Measurements from ENCODE around the gene SKP2.
"Not testable (repeated sequence)": the region's sequence is repeated elsewhere in the genome, so short reads cannot be mapped to it uniquely, and the experiment has no call there.

The SKP2 gene

DNA sequence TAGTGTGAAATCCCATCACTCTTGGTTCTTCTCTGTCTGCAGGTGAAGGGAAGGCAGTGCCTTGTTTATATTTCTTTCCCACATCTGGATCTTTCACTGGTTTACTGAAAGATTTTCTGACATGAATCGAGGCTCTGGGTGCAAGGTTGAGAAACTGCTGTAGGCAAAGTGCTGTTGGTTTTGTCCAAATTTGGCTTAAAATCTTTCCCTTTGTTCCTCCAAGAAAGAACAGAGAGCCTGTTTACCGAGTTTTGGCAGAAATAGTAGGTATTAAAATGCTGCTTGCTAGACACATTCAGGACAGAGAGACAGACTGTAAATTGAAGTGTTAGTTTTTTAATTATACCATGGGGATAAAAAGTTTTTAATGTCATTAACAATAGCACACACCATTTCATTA, 21.5 kb downstream of the SKP2 start:
- no peak overlapping the region for H3K9ac ChIP-seq
- no peaks in the 10 kb centered on the region for H4K20me1 ChIP-seq
- H3K36me3 ChIP-seq: peaks cover 78% of the 10 kb centered on the region
- H3K4me1 ChIP-seq: peaks cover 16% of the 10 kb centered on the region
- H3K4me2 ChIP-seq: no peak overlapping the region
- no peak overlapping the region for H3K27ac ChIP-seq
- TF ChIP-seq Cebpa-rat (IDR thresholded peaks at IDR 0.05): no peak
- no peaks in the 10 kb centered on the region for H3K9me3 ChIP-seq
- no peaks in the 10 kb centered on the region for H3K27me3 ChIP-seq
- no peak overlapping the region for H3K4me3 ChIP-seq

DNA sequence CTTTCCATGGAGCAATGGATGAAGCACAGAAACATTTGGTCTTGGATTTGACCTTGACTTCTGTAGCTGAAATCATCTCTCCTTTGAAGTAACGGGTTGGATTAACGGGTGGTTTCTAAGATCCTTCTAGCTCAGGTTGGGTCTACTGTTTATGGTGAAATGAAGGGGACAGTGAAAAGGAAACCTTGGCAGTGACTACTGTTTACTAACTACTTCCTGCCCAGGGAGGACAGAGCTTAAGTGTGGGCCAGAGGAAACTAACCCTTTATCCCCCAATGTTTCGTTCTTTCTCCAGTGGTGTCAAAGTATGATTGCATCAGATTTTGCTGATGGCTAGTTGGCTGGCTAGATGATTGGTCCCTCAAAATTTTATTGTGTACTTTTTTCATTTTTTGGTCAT, 22.2 kb downstream of the SKP2 start:
- H3K36me3 ChIP-seq: peaks cover 72% of the 10 kb centered on the region
- no peaks in the 10 kb centered on the region for H4K20me1 ChIP-seq
- H3K9me3 ChIP-seq: no peaks in the 10 kb centered on the region
- no peak overlapping the region for H3K27ac ChIP-seq
- H3K4me2 ChIP-seq: no peak overlapping the region
- H3K4me1 ChIP-seq: peaks cover 23% of the 10 kb centered on the region
- no peak for TF ChIP-seq Cebpa-rat (IDR thresholded peaks at IDR 0.05)
- H3K4me3 ChIP-seq: no peak overlapping the region
- no peaks in the 10 kb centered on the region for H3K27me3 ChIP-seq
- no peak overlapping the region for H3K9ac ChIP-seq

DNA sequence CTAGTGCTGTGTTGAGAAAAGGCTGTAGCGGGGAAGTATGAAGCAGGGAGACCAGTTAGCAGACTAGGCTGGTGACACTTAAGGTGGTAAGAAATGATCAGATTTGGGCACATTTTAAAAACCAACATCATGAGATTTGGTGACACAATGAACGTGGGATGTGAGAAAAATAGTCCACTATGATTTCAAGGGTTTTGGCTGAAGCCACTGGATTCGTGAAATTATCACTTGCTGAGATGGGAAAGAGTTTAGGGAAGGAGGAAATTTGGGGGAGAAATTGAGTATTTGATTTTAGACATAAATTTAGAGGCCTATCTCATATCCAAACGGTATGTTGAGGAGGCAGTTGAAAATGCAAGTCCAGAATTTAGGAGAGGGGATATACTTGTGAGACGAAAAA, 23.1 kb downstream of the SKP2 start:
- TF ChIP-seq Cebpa-rat (IDR thresholded peaks at IDR 0.05): no peak
- Histone ChIP-seq H3K4me2 (no peak overlapping the region), H3K27me3 (no peaks in the 10 kb centered on the region), H3K9ac (no peak overlapping the region), H3K4me1 (peaks cover 25% of the 10 kb centered on the region), H3K9me3 (no peaks in the 10 kb centered on the region), H3K4me3 (no peak overlapping the region), H3K36me3 (peaks cover 72% of the 10 kb centered on the region), H3K27ac (no peak overlapping the region), H4K20me1 (no peaks in the 10 kb centered on the region)

DNA sequence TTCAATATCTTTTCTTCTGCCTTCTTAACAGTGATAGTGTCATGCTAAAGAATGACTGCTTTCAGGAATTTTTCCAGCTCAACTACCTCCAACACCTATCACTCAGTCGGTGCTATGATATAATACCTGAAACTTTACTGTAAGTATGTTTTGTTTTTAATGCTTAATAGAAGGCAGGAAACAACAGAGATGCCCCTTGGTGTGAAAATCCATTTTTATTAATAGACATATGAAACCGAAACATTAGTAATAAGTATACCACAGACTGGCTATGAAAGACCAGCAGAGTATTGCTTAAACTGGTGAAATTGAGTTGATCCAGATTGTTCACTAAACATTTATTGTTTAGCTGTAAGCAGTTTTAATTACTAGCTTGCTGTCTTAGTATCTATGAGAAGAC, 25.2 kb downstream of the SKP2 start:
- Histone ChIP-seq H3K4me1 (peaks cover 25% of the 10 kb centered on the region), H3K36me3 (peaks cover 72% of the 10 kb centered on the region), H3K9me3 (no peaks in the 10 kb centered on the region), H3K9ac (no peak overlapping the region), H3K27me3 (no peaks in the 10 kb centered on the region), H3K27ac (no peak overlapping the region), H3K4me2 (peak overlapping the region; percentile 65), H3K4me3 (no peak overlapping the region), H4K20me1 (no peaks in the 10 kb centered on the region)
- no peak for TF ChIP-seq Cebpa-rat (IDR thresholded peaks at IDR 0.05)

DNA sequence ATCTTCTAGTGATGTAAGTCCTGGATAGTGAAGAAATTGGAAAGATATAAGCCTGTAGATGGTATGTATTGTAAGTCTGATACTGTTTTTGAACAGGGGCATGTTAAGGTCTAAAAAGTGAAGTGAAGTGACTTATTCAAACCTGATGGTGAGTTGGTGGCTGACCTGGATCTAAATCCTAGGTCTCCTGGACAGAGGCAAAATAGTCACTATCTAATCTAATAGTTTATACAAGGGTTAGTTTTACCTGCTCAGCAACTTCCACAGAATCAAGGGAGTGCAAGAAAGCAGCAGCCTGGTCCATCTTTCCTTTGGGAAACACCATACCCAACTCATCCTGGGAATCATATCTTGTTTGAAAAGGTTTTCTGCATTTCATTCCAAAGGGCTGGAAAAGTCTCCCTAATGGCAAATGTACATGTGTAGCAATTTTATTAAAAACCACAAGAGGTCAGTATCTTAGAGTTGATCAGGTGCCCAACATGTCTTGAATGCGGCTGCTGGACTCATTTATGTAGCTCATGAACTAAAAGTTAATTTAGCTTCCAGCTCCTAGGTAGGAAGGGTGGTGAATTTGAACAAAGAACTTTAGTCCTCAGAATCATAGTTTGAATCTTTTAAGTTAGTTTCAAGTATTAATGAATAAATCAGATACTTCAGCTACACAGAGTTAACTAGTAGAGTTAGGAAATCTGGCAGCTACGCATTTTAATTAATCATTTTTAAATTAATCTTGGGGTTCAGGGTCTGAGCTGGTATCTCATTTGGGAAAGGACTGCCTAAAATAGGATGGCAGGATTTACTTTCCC, 26.0 kb downstream of the SKP2 start:
- Histone ChIP-seq H3K4me1 (peaks cover 25% of the 10 kb centered on the region), H4K20me1 (no peaks in the 10 kb centered on the region), H3K27me3 (no peaks in the 10 kb centered on the region), H3K4me3 (peak overlapping the region; percentile 14; the same call in 1 of the 2 replicates), H3K4me2 (peak overlapping the region; percentile 65), H3K9me3 (no peaks in the 10 kb centered on the region), H3K9ac (0 out of 2 replicates have a peak overlapping the region, but pooled peaks have one; percentile 18), H3K27ac (peak overlapping the region; percentile 60; the same call in 1 of the 2 replicates), H3K36me3 (peaks cover 72% of the 10 kb centered on the region)
- TF ChIP-seq Cebpa-rat (IDR thresholded peaks at IDR 0.05): no peak

DNA sequence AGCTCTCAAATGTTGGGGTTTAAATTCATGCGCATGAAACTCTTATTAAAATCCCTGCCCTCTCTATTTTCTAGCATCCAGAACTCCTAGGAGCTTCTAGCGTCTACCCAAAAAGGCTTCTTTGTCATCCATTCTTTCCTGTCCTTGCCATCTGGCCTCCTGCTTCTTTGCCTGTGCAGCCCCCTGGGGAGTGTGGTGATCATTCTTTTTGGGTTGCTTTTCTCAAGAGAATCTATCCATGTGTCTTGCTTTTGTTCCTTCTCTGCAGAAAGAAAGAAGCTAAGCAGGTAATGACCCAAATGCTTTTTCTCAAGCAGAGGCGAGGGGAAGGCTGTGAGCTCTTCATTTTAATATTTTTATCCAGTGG, 26.6 kb downstream of the SKP2 start:
- peaks cover 72% of the 10 kb centered on the region for H3K36me3 ChIP-seq

DNA sequence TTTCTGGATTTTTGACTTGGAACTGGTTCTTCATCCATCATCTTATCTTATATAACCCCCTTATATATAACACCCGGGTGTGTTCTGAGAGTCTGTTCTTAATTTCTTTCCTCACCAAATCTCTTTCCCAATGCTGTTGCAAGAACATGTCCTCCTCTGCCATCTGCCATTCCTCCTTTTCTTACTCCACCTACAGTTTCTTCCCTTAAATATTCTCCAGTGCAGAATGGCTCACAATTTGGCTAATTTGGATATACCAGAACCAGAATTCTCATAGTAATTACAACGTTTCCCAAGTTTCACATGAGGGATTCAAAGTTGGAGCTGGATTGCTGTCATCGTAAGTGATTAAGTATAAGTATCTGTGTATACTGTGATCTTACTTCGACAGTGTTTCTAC, 28.0 kb downstream of the SKP2 start:
- Histone ChIP-seq H3K4me1 (peaks cover 25% of the 10 kb centered on the region), H3K27me3 (no peaks in the 10 kb centered on the region), H3K4me2 (no peak overlapping the region), H3K9ac (no peak overlapping the region), H3K27ac (no peak overlapping the region), H3K4me3 (no peak overlapping the region), H4K20me1 (no peaks in the 10 kb centered on the region), H3K36me3 (peaks cover 69% of the 10 kb centered on the region), H3K9me3 (0 out of 2 replicates have a peak, but pooled peaks cover 5% of the 10 kb centered on the region)
- TF ChIP-seq Cebpa-rat (IDR thresholded peaks at IDR 0.05): no peak

More for the DNA sequence above, 26.6 kb downstream of the SKP2 start:
- Histone ChIP-seq H3K27me3 (no peaks in the 10 kb centered on the region), H3K4me1 (peaks cover 25% of the 10 kb centered on the region), H3K27ac (peak overlapping the region; percentile 60; the same call in 1 of the 2 replicates), H3K9ac (0 out of 2 replicates have a peak overlapping the region, but pooled peaks have one; percentile 18), H3K9me3 (no peaks in the 10 kb centered on the region), H3K4me3 (peak overlapping the region; percentile 14; the same call in 1 of the 2 replicates), H4K20me1 (no peaks in the 10 kb centered on the region), H3K4me2 (peak overlapping the region; percentile 65)
- TF ChIP-seq Cebpa-rat (IDR thresholded peaks at IDR 0.05): no peak

DNA sequence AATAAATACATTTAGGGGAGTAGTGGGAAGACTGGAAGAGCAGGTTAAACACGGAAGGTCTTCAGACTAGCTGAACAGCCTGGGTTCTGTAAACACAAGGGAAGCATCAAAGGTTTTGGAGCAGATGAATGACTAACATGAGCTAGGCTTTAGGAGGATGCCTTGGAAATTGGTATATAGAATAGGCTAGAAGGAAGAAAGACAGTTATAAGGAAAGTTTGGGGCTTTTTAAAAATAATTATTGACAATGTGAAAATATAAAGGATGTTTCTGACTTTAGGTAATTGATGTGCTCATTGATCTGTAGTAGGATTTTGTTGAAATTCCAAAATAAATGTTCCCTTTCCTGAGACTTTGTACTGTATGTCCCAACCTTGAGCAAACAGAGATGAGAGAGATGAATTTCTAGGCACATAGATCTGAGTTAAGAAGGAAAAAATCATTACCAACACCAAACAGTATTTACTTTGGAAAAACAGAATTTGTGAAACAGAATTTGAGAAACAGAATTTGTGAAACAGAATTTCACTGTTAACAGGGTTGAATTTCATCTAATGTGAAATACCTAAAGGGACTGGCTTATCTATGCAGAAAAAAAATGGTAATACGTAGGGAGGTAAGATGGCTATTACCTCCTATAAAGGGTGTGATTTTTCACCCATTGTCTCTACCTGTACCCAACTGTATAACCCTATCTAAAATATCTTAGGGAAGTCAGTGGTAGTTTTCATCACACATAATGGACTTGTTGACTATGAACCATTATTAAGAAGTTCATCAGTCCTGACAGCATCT, 28.8 kb downstream of the SKP2 start:
- Histone ChIP-seq H3K4me3 (no peak overlapping the region), H3K9me3 (0 out of 2 replicates have a peak, but pooled peaks cover 7% of the 10 kb centered on the region), H4K20me1 (no peaks in the 10 kb centered on the region), H3K4me2 (no peak overlapping the region), H3K27me3 (no peaks in the 10 kb centered on the region), H3K9ac (no peak overlapping the region), H3K4me1 (peaks cover 25% of the 10 kb centered on the region), H3K36me3 (peaks cover 65% of the 10 kb centered on the region), H3K27ac (no peak overlapping the region)
- TF ChIP-seq Cebpa-rat (IDR thresholded peaks at IDR 0.05): no peak

- Histone ChIP-seq H3K27ac (no peak overlapping the region), H3K27me3 (no peaks in the 10 kb centered on the region), H3K4me1 (peaks cover 25% of the 10 kb centered on the region), H3K4me2 (no peak overlapping the region), H3K36me3 (peaks cover 65% of the 10 kb centered on the region), H3K9ac (no peak overlapping the region), H3K9me3 (0 out of 2 replicates have a peak, but pooled peaks cover 7% of the 10 kb centered on the region), H3K4me3 (no peak overlapping the region), H4K20me1 (no peaks in the 10 kb centered on the region)
- TF ChIP-seq Cebpa-rat (IDR thresholded peaks at IDR 0.05): no peak
Measured at GRCh38 chr5:36181774-36182173, 29.9 kb downstream of the SKP2 start.

- not testable (repeated sequence) for H4K20me1 ChIP-seq, H3K27me3 ChIP-seq, H3K27ac ChIP-seq, H3K4me1 ChIP-seq, H3K4me3 ChIP-seq, H3K9ac ChIP-seq, H3K4me2 ChIP-seq
- peaks cover 22% of the 10 kb centered on the region for H3K9me3 ChIP-seq
- peaks cover 73% of the 10 kb centered on the region for H3K36me3 ChIP-seq
Measured at GRCh38 chr5:36184408-36184807, 32.5 kb downstream of the SKP2 start.
